ENCODE measurements around the gene DDX49.

Gene DDX49

DNA sequence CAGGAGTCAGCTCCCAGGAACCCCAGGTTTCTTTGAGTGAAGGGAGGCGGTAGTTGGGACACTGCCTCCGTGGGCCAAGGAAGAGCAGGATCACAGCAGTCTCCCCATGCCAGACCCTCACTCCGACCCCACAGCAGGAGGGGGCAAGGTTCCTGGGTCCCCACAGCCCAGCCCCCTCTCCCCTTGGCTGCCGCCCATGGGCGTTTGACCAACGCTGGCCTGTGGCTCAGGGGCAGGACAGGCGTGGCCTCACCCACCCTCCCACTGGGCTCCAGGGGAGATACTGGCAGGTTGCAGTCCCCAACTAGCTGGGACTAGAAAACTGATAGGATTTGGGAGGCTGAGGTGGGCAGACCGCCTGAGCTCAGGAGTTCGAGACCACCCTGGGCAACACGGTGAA is 9.5 kb upstream of the DDX49 start:
- Histone ChIP-seq H3K27me3 (replicated peaks; ENCODE audit: insufficient read depth, low read length) (no peaks in the 10 kb centered on the region), H2AFZ (ENCODE audit: low read length) (no peak overlapping the region), H3K27ac (ENCODE audit: low read length) (no peak overlapping the region), H4K20me1 (ENCODE audit: insufficient read depth, low read length) (no peaks in the 10 kb centered on the region), H3F3A (ENCODE audit: insufficient read depth, low read length) (no peaks in the 10 kb centered on the region), H3K9me2 (replicated peaks; ENCODE audit: insufficient read depth, low read length) (no peaks in the 10 kb centered on the region), H3K4me1 (ENCODE audit: low read length) (no peaks in the 10 kb centered on the region), H3K4me2 (ENCODE audit: low read depth, low read length) (no peak overlapping the region), H3K4me3 (ENCODE audit: low read length) (no peak overlapping the region), H3K36me3 (replicated peaks; ENCODE audit: insufficient read depth, low read length) (peaks cover 8% of the 10 kb centered on the region; the same call in 1 of the 2 replicates), H3K9me3 (replicated peaks; ENCODE audit: insufficient read depth, low read length) (no peaks in the 10 kb centered on the region), H3K79me2 (ENCODE audit: low read length) (peaks cover 33% of the 10 kb centered on the region), H3K9ac (ENCODE audit: low read length) (no peak overlapping the region)
- no peak for DNase-seq
- TF ChIP-seq EZH2 (optimal IDR thresholded peaks at IDR 0.05; ENCODE audit: low read depth, low read length) (no peak), EZH2phosphoT487 (IDR thresholded peaks at IDR 0.05; ENCODE audit: low read length) (no peak)
- TF ChIP-seq, protein P1, sequence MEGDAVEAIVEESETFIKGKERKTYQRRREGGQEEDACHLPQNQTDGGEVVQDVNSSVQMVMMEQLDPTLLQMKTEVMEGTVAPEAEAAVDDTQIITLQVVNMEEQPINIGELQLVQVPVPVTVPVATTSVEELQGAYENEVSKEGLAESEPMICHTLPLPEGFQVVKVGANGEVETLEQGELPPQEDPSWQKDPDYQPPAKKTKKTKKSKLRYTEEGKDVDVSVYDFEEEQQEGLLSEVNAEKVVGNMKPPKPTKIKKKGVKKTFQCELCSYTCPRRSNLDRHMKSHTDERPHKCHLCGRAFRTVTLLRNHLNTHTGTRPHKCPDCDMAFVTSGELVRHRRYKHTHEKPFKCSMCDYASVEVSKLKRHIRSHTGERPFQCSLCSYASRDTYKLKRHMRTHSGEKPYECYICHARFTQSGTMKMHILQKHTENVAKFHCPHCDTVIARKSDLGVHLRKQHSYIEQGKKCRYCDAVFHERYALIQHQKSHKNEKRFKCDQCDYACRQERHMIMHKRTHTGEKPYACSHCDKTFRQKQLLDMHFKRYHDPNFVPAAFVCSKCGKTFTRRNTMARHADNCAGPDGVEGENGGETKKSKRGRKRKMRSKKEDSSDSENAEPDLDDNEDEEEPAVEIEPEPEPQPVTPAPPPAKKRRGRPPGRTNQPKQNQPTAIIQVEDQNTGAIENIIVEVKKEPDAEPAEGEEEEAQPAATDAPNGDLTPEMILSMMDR (IDR thresholded peaks at IDR 0.05; ENCODE audit: low read length) = no peak

DNA sequence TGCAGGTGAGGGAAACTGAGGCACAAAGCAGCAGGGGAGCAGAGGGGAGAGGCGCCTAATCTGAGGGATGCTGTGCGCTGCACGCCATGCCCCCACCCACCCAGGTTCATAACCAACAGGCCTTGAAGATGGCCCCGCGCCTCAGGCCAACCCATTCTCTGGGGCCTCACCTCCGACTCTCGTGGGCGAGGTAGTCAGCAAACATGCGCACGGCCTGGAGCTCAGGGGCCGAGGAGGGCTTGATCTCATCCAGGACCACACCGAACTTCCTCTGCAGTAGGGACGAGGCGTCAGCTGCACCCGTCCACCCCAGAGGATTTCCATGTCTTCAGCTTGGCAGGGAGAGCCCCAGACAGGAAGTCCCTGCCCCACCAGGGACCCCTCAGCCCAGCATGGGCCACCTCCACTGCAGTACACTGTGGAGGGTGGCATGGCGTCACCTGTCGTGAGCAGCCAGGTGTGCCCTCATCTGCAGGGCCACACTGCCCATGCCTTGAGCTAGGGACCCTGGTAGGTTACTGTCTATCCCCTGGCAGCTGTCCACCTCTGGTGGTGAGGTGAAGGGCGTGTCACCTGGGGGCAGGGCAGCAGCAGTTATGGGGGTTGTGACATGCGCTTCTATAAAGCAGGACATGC is 8.6 kb upstream of the DDX49 start:
- Histone ChIP-seq H3K36me3 (replicated peaks; ENCODE audit: insufficient read depth, low read length) (peaks cover 8% of the 10 kb centered on the region; the same call in 1 of the 2 replicates), H4K20me1 (ENCODE audit: insufficient read depth, low read length) (no peaks in the 10 kb centered on the region), H3F3A (ENCODE audit: insufficient read depth, low read length) (no peaks in the 10 kb centered on the region), H3K9me3 (replicated peaks; ENCODE audit: insufficient read depth, low read length) (no peaks in the 10 kb centered on the region), H3K4me1 (ENCODE audit: low read length) (no peaks in the 10 kb centered on the region), H3K79me2 (ENCODE audit: low read length) (peaks cover 42% of the 10 kb centered on the region), H2AFZ (ENCODE audit: low read length) (no peak overlapping the region), H3K4me3 (ENCODE audit: low read length) (no peak overlapping the region), H3K27me3 (replicated peaks; ENCODE audit: insufficient read depth, low read length) (no peaks in the 10 kb centered on the region), H3K9ac (ENCODE audit: low read length) (no peak overlapping the region), H3K4me2 (ENCODE audit: low read depth, low read length) (no peak overlapping the region), H3K9me2 (replicated peaks; ENCODE audit: insufficient read depth, low read length) (no peaks in the 10 kb centered on the region), H3K27ac (ENCODE audit: low read length) (no peak overlapping the region)
- no peak for DNase-seq
- TF ChIP-seq EZH2phosphoT487 (IDR thresholded peaks at IDR 0.05; ENCODE audit: low read length) = no peak
- no peak for TF ChIP-seq EZH2 (optimal IDR thresholded peaks at IDR 0.05; ENCODE audit: low read depth, low read length)
- TF ChIP-seq, protein P1 (IDR thresholded peaks at IDR 0.05; ENCODE audit: low read length) = no peak

DNA sequence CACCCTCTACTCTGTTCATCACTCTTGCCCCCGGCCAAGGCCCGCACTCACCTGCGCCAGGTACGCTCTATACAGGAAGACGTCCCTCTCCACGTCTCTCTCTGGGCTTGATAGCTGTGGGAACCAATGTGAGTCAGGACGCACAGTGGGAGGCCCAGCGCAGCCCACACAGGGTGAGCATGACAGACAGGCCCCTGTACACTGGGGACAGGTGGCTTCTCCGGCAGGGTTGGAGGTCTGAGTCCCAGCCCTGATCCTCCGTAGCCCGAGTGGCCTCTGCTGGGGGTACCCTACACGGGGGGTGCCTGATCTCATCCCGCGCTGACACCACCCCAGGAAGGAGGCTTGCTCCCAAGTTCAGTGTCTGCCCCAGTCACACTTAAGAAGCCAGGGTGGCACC is 6.6 kb upstream of the DDX49 start:
- Histone ChIP-seq H3K79me2 (ENCODE audit: low read length) (peaks cover 62% of the 10 kb centered on the region), H3K9me3 (replicated peaks; ENCODE audit: insufficient read depth, low read length) (no peaks in the 10 kb centered on the region), H3K9me2 (replicated peaks; ENCODE audit: insufficient read depth, low read length) (no peaks in the 10 kb centered on the region), H3K4me3 (ENCODE audit: low read length) (no peak overlapping the region), H3F3A (ENCODE audit: insufficient read depth, low read length) (no peaks in the 10 kb centered on the region), H3K9ac (ENCODE audit: low read length) (no peak overlapping the region), H3K27ac (ENCODE audit: low read length) (no peak overlapping the region), H2AFZ (ENCODE audit: low read length) (no peak overlapping the region), H4K20me1 (ENCODE audit: insufficient read depth, low read length) (no peaks in the 10 kb centered on the region), H3K4me2 (ENCODE audit: low read depth, low read length) (no peak overlapping the region), H3K27me3 (replicated peaks; ENCODE audit: insufficient read depth, low read length) (no peaks in the 10 kb centered on the region), H3K4me1 (ENCODE audit: low read length) (no peaks in the 10 kb centered on the region), H3K36me3 (replicated peaks; ENCODE audit: insufficient read depth, low read length) (peaks cover 8% of the 10 kb centered on the region; the same call in 1 of the 2 replicates)
- DNase-seq = no peak
- TF ChIP-seq EZH2phosphoT487 (IDR thresholded peaks at IDR 0.05; ENCODE audit: low read length) (no peak), EZH2 (optimal IDR thresholded peaks at IDR 0.05; ENCODE audit: low read depth, low read length) (no peak)
- TF ChIP-seq, protein P1 (IDR thresholded peaks at IDR 0.05; ENCODE audit: low read length) = no peak
